ENCODE measurements around the gene GK2.

The GK2 gene

GRCh38 chr4:79408063-79408462, at the start of gene GK2:
GK2 (minus strand) TSS chr4:79408228; CDS start chr4:79408200, 28 bp downstream.
- H3K4me3 ChIP-seq (ENCODE audit: low read depth, low read length) = no peak within 1 kb of the TSS

- H3K4me3 ChIP-seq (ENCODE audit: low read depth, low read length) = no peak overlapping the region
Measured at GRCh38 chr4:79455216-79455615, 47.2 kb upstream of the GK2 start.

GRCh38 chr4:79454656-79455055, 46.6 kb upstream of the GK2 start:
- no peak overlapping the region for H3K4me3 ChIP-seq (ENCODE audit: low read depth, low read length)

- H3K4me3 ChIP-seq (ENCODE audit: low read depth, low read length) = no peak overlapping the region
Measured at GRCh38 chr4:79450053-79450452, 42.0 kb upstream of the GK2 start.

- no peak overlapping the region for H3K4me3 ChIP-seq (ENCODE audit: low read depth, low read length)
Measured at GRCh38 chr4:79446145-79446544, 38.1 kb upstream of the GK2 start.

GRCh38 chr4:79445371-79445781, 37.3 kb upstream of the GK2 start:
- H3K4me3 ChIP-seq (ENCODE audit: low read depth, low read length) = no peak overlapping the region

GRCh38 chr4:79442422-79442821, 34.4 kb upstream of the GK2 start:
- H3K4me3 ChIP-seq (ENCODE audit: low read depth, low read length) = no peak overlapping the region

GRCh38 chr4:79439489-79439888, 31.5 kb upstream of the GK2 start:
- H3K4me3 ChIP-seq (ENCODE audit: low read depth, low read length) = no peak overlapping the region

GRCh38 chr4:79431839-79432238, 23.8 kb upstream of the GK2 start:
- H3K4me3 ChIP-seq (ENCODE audit: low read depth, low read length) = no peak overlapping the region

- H3K4me3 ChIP-seq (ENCODE audit: low read depth, low read length) = no peak overlapping the region
Measured at GRCh38 chr4:79429113-79429903, 21.3 kb upstream of the GK2 start.

- H3K4me3 ChIP-seq (ENCODE audit: low read depth, low read length) = no peak overlapping the region
Measured at GRCh38 chr4:79426989-79427388, 19.0 kb upstream of the GK2 start.

GRCh38 chr4:79425586-79425985, 17.6 kb upstream of the GK2 start:
- H3K4me3 ChIP-seq (ENCODE audit: low read depth, low read length) = no peak overlapping the region

- H3K4me3 ChIP-seq (ENCODE audit: low read depth, low read length) = no peak overlapping the region
Measured at GRCh38 chr4:79421483-79421882, 13.5 kb upstream of the GK2 start.

GRCh38 chr4:79413886-79414285, 5.9 kb upstream of the GK2 start:
- no peak overlapping the region for H3K4me3 ChIP-seq (ENCODE audit: low read depth, low read length)

- no peak overlapping the region for H3K4me3 ChIP-seq (ENCODE audit: low read depth, low read length)
Measured at GRCh38 chr4:79413032-79413885, 5.2 kb upstream of the GK2 start.

- H3K4me3 ChIP-seq (ENCODE audit: low read depth, low read length) = no peak overlapping the region
Measured at GRCh38 chr4:79404666-79405065, 3.4 kb downstream of the GK2 start.

GRCh38 chr4:79403356-79403755, 4.7 kb downstream of the GK2 start:
- H3K4me3 ChIP-seq (ENCODE audit: low read depth, low read length) = no peak overlapping the region

- no peak overlapping the region for H3K4me3 ChIP-seq (ENCODE audit: low read depth, low read length)
Measured at GRCh38 chr4:79402332-79402851, 5.6 kb downstream of the GK2 start.

- no peak overlapping the region for H3K4me3 ChIP-seq (ENCODE audit: low read depth, low read length)
Measured at GRCh38 chr4:79399076-79399475, 9.0 kb downstream of the GK2 start.

GRCh38 chr4:79397951-79398350, 10.1 kb downstream of the GK2 start:
- H3K4me3 ChIP-seq (ENCODE audit: low read depth, low read length) = no peak overlapping the region

GRCh38 chr4:79396794-79397193, 11.2 kb downstream of the GK2 start:
- no peak overlapping the region for H3K4me3 ChIP-seq (ENCODE audit: low read depth, low read length)

GRCh38 chr4:79395841-79396240, 12.2 kb downstream of the GK2 start:
- H3K4me3 ChIP-seq (ENCODE audit: low read depth, low read length) = no peak overlapping the region
